ENCODE results near the gene WDR35.

The WDR35 gene

GRCh38 chr2:20033322-20033721 is 43.4 kb upstream of the WDR35 start:
- Histone ChIP-seq H3K27me3 (no peaks in the 10 kb centered on the region), H3K9me3 (peaks cover 0 to 12% (median 0%) of the 10 kb centered on the region in 3 donors), H3K27ac (no peak overlapping the region), H3K36me3 (peaks cover 89 to 98% (median 93%) of the 10 kb centered on the region in 3 donors), H3K4me3 (no peak overlapping the region), H3K4me1 (peaks cover 0 to 7% (median 0%) of the 10 kb centered on the region in 4 donors)
- TF ChIP-seq CTCF (IDR thresholded peaks at IDR 0.05) = no peak
- intact Hi-C loops (cut with DNase I; ENCODE audit: low total_unique reads) = no loop called here
- no peak for DNase-seq

GRCh38 chr2:20030224-20030623 is 40.3 kb upstream of the WDR35 start:
- no peaks in the 10 kb centered on the region for H3K27me3 ChIP-seq
- H3K27ac ChIP-seq = no peak overlapping the region
- no peak for TF ChIP-seq CTCF (IDR thresholded peaks at IDR 0.05)
- no peak overlapping the region for H3K4me3 ChIP-seq
- peaks cover 0 to 16% (median 3%) of the 10 kb centered on the region in 4 donors for H3K4me1 ChIP-seq
- peaks cover 0 to 16% (median 0%) of the 10 kb centered on the region in 3 donors for H3K9me3 ChIP-seq
- intact Hi-C loops (cut with DNase I; ENCODE audit: low total_unique reads) = no loop called here
- DNase-seq = no peak
- peaks cover 73 to 83% (median 74%) of the 10 kb centered on the region in 3 donors for H3K36me3 ChIP-seq

- H3K4me3 ChIP-seq = no peak overlapping the region
- H3K9me3 ChIP-seq = peaks cover 0 to 16% (median 0%) of the 10 kb centered on the region in 3 donors
- H3K27ac ChIP-seq = peak overlapping the region; percentile 39 to 55
- DNase-seq = no peak
- peaks cover 0 to 16% (median 3%) of the 10 kb centered on the region in 4 donors for H3K4me1 ChIP-seq
- H3K36me3 ChIP-seq = peaks cover 50 to 59% (median 50%) of the 10 kb centered on the region in 3 donors
- no peaks in the 10 kb centered on the region for H3K27me3 ChIP-seq
- intact Hi-C loops (cut with DNase I; ENCODE audit: low total_unique reads) = no loop called here
- no peak for TF ChIP-seq CTCF (IDR thresholded peaks at IDR 0.05)
Observed at GRCh38 chr2:20027705-20028434, 38.0 kb upstream of the WDR35 start.

GRCh38 chr2:20027260-20027677 is 37.4 kb upstream of the WDR35 start:
- no peak for TF ChIP-seq CTCF (IDR thresholded peaks at IDR 0.05)
- Histone ChIP-seq H3K4me3 (no peak overlapping the region), H3K36me3 (peaks cover 44 to 53% (median 44%) of the 10 kb centered on the region in 3 donors), H3K9me3 (peaks cover 0 to 16% (median 0%) of the 10 kb centered on the region in 3 donors), H3K27ac (peak overlapping the region; percentile 39 to 55), H3K4me1 (peaks cover 0 to 16% (median 3%) of the 10 kb centered on the region in 4 donors), H3K27me3 (no peaks in the 10 kb centered on the region)
- intact Hi-C loops (cut with DNase I; ENCODE audit: low total_unique reads) = no loop called here
- DNase-seq = no peak

- Histone ChIP-seq H3K36me3 (peaks cover 23 to 33% (median 25%) of the 10 kb centered on the region in 3 donors), H3K4me1 (peaks cover 0 to 16% (median 3%) of the 10 kb centered on the region in 4 donors), H3K27ac (no peak overlapping the region), H3K9me3 (peaks cover 0 to 20% (median 5%) of the 10 kb centered on the region in 3 donors), H3K4me3 (no peak overlapping the region), H3K27me3 (no peaks in the 10 kb centered on the region)
- intact Hi-C loops (cut with DNase I; ENCODE audit: low total_unique reads) = no loop called here
- no peak for DNase-seq
- TF ChIP-seq CTCF (IDR thresholded peaks at IDR 0.05) = no peak
Observed at GRCh38 chr2:20025065-20025786, 35.3 kb upstream of the WDR35 start.
